Esophagus muscularis mucosa (tissue), 4 donors: ENCODE results near the gene N4BP3. TPM values are rescaled to one million over a fixed set of nuclear protein-coding genes. Genes with fewer than 3 reads are reported as not detected.

ENCODE experiments used
- DNase-seq: peaks from one replicate; pipeline ENCODE4 v3.0.0-alpha.2; 2017; ENCODE audit errors: extremely low spot score
- H3K27ac ChIP-seq, 4 donors: fragments of 200-600 bp; sonication (generic); replicated peaks in 1 of 4; 1 replicate in 3 of 4; 2 replicates in 1 of 4; pipeline ENCODE4 v1.5.1; 2016 to 2019; ENCODE audit warnings: mild to moderate bottlenecking in 1 of 4
- H3K27me3 ChIP-seq, 4 donors: fragments of 200-600 bp; sonication (generic); one replicate each; pipeline versions ENCODE4 v1.5.1 to v1.6.0; 2016 to 2019
- H3K36me3 ChIP-seq, 4 donors: fragments of 200-600 bp; sonication (generic); one replicate each; pipeline ENCODE4 v1.5.1; 2016 to 2019
- H3K4me1 ChIP-seq, 4 donors: fragments of 200-600 bp; sonication (generic); one replicate each; pipeline ENCODE4 v1.5.1; 2016 to 2019
- H3K4me3 ChIP-seq, 4 donors: fragments of 200-600 bp; sonication (generic); 1 replicate in 2 of 4; 2 replicates in 2 of 4; pipeline ENCODE4 v1.5.1; 2016 to 2019; ENCODE audit warnings: mild to moderate bottlenecking in 4 of 4, moderate library complexity in 1 of 4
- H3K9me3 ChIP-seq, 4 donors: fragments of 200-600 bp; sonication (generic); 1 replicate in 3 of 4; 2 replicates in 1 of 4; pipeline ENCODE4 v1.5.1; 2016 to 2019
- CTCF ChIP-seq, 3 experiments: fragments of 200-600 bp in 2 of 3; fragments of 450-650 bp in 1 of 3; sonication (generic) in 2 of 3; IDR thresholded peaks; one replicate each; pipeline ENCODE4 v1.5.1; 2017 to 2019; ENCODE audit warnings: antibody characterized with exemption in 3 of 3, mild to moderate bottlenecking in 2 of 3, moderate library complexity in 1 of 3
- EP300 ChIP-seq: sonication (generic); formaldehyde crosslinking; IDR thresholded peaks from one replicate; pipeline ENCODE4 v1.6.1; 2017; ENCODE audit warnings: antibody characterized with exemption
- POLR2A ChIP-seq: fragments of 450-650 bp; IDR thresholded peaks from one replicate; pipeline ENCODE4 v1.6.1; 2017; ENCODE audit warnings: antibody characterized with exemption, moderate library complexity, mild to moderate bottlenecking, low read depth
- POLR2AphosphoS5 ChIP-seq, 2 donors: sonication (generic); formaldehyde crosslinking; IDR thresholded peaks; one replicate each; pipeline ENCODE4 v1.6.1; 2017; ENCODE audit warnings: antibody characterized with exemption in 2 of 2
- WGBS: methylation state at CpG from one replicate; pipeline ENCODE4 v1.1.5; 2018; 5-methylcytosine and 5-hydroxymethylcytosine counted together
- intact Hi-C: fragments of 100-400 bp; cut with DNase I; formaldehyde crosslinking; loops from one replicate; pipeline ENCODE4 v1.15.1; 2023
- total RNA-seq, 4 donors: library from RNA; depleted of rRNA; stranded (reverse); fragments of >200 nt; gene quantifications; one replicate each; pipeline versions ENCODE4 v1.1.0 to v1.2.1, GENCODE V29; 2016

The N4BP3 gene, protein sequence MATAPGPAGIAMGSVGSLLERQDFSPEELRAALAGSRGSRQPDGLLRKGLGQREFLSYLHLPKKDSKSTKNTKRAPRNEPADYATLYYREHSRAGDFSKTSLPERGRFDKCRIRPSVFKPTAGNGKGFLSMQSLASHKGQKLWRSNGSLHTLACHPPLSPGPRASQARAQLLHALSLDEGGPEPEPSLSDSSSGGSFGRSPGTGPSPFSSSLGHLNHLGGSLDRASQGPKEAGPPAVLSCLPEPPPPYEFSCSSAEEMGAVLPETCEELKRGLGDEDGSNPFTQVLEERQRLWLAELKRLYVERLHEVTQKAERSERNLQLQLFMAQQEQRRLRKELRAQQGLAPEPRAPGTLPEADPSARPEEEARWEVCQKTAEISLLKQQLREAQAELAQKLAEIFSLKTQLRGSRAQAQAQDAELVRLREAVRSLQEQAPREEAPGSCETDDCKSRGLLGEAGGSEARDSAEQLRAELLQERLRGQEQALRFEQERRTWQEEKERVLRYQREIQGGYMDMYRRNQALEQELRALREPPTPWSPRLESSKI
- total RNA-seq, result 1 to 10 TPM; 1.7 to 4.3 (median 2.2) TPM

GRCh38 chr5:178113141-178113787, at the start of gene N4BP3:
TSS of gene N4BP3 (plus strand) at chr5:178113532. CDS start at chr5:178119584, 6,052 bp downstream.
- peak within 1 kb of the TSS in 1 of 4 donors; percentile 30 for H3K27ac ChIP-seq

GRCh38 chr5:178067755-178068154, 45.6 kb upstream of the N4BP3 start:
- Histone ChIP-seq H3K27ac (no peak overlapping the region), H3K27me3 (peaks cover 0 to 9% (median 0%) of the 10 kb centered on the region in 4 donors), H3K36me3 (no peaks in the 10 kb centered on the region), H3K9me3 (no peaks in the 10 kb centered on the region), H3K4me1 (no peaks in the 10 kb centered on the region), H3K4me3 (no peak overlapping the region)
- TF ChIP-seq POLR2AphosphoS5 (IDR thresholded peaks at IDR 0.05) (no peak), POLR2A (no peak), EP300 (no peak)
- 64% methylated on average over 6 of the region's 6 CpGs for WGBS
- intact Hi-C loops, result no loop called here
- DNase-seq, result no peak

More at GRCh38 chr5:178113141-178113787, at the start of gene N4BP3:
- WGBS, result 2% methylated on average over 21 of the region's 96 CpGs
- peaks cover 0 to 79% (median 21%) of the 10 kb centered on the region in 4 donors for H3K27me3 ChIP-seq
- H3K36me3 ChIP-seq, result no peaks in the 10 kb centered on the region
- peak within 1 kb of the TSS; percentile 49 to 60 (median 52) for H3K4me3 ChIP-seq
- peaks cover 22 to 39% (median 27%) of the 10 kb centered on the region in 4 donors for H3K4me1 ChIP-seq
- no peaks in the 10 kb centered on the region for H3K9me3 ChIP-seq
- TF ChIP-seq POLR2AphosphoS5 (IDR thresholded peaks at IDR 0.05) (no peak), CTCF (IDR thresholded peaks at IDR 0.05) (no peak), EP300 (no peak), POLR2A (no peak)
- no peak for DNase-seq
- intact Hi-C loops, result no loop called here

DNA sequence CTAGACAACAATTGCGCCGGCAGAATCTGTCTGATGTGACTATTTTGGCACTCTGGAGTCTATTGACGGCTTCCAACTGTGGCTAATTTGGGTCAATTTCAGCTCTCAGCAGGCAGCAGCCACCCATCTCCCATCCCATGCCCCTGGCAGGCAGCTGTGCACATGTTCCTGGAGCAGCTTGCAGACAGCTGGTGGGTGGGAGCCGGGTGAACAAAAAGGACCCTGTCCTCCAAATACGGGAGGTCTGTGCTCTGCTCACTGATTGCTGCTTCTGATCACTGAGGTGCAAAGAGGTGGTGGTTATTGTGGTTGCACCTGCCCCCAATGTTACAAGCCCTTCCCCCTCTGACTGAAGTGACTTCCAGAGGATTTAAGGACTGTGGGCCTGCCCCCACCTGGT, 45.0 kb upstream of the N4BP3 start:
- Histone ChIP-seq H3K36me3 (no peaks in the 10 kb centered on the region), H3K27me3 (peaks cover 0 to 9% (median 0%) of the 10 kb centered on the region in 4 donors), H3K4me3 (no peak overlapping the region), H3K9me3 (no peaks in the 10 kb centered on the region), H3K4me1 (no peaks in the 10 kb centered on the region), H3K27ac (no peak overlapping the region)
- intact Hi-C loops, result no loop called here
- no peak for DNase-seq
- 48% methylated on average over 5 of the region's 5 CpGs for WGBS
- TF ChIP-seq POLR2AphosphoS5 (IDR thresholded peaks at IDR 0.05) (no peak), CTCF (IDR thresholded peaks at IDR 0.05) (no peak), POLR2A (no peak), EP300 (no peak)

DNA sequence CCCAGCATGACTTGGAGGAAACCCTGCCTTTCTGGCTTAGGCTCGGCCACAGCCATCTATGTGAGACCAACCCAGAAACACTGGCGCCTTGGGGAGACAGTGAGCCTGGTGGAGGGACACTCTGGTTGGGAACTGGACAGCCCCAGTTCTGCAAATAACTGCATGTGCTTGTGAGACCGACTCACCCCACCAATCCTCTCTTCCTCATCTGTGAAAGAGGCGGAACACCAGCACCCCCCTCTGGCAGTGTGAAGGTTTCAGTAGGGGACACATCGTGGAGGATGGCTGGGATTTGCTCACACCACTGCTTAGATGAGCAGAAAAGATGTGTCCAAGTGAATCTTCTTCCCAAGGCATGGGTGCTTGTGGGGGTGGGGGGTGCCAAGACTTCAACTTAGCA, 43.4 kb upstream of the N4BP3 start:
- TF ChIP-seq POLR2AphosphoS5 (IDR thresholded peaks at IDR 0.05), result no peak
- TF ChIP-seq EP300, result no peak
- no peak for TF ChIP-seq POLR2A
- no peak for DNase-seq

GRCh38 chr5:178071108-178071507, 42.2 kb upstream of the N4BP3 start:
- Histone ChIP-seq H3K27me3 (peaks cover 0 to 32% (median 6%) of the 10 kb centered on the region in 4 donors), H3K4me3 (no peak overlapping the region), H3K36me3 (no peaks in the 10 kb centered on the region), H3K9me3 (no peaks in the 10 kb centered on the region), H3K27ac (no peak overlapping the region), H3K4me1 (peaks cover 0 to 5% (median 2%) of the 10 kb centered on the region in 4 donors)
- no peak for DNase-seq
- intact Hi-C loops, result no loop called here
- WGBS, result 78% methylated on average over 4 of the region's 4 CpGs
- TF ChIP-seq EP300, result no peak
- no peak for TF ChIP-seq CTCF (IDR thresholded peaks at IDR 0.05)
- TF ChIP-seq POLR2AphosphoS5 (IDR thresholded peaks at IDR 0.05), result no peak
- TF ChIP-seq POLR2A, result no peak

More for the DNA sequence above, 43.4 kb upstream of the N4BP3 start:
- Histone ChIP-seq H3K27ac (no peak overlapping the region), H3K4me3 (no peak overlapping the region), H3K27me3 (peaks cover 0 to 22% (median 3%) of the 10 kb centered on the region in 4 donors), H3K4me1 (no peaks in the 10 kb centered on the region), H3K9me3 (no peaks in the 10 kb centered on the region), H3K36me3 (no peaks in the 10 kb centered on the region)
- WGBS, result 46% methylated on average over 3 of the region's 5 CpGs
- intact Hi-C loops, result no loop called here
